ENCODE results near the gene SLC35E2B. TPM values are rescaled to one million over a fixed set of nuclear protein-coding genes. Genes with fewer than 3 reads are reported as not detected.
"Not testable (repeated sequence)": the region's sequence is repeated elsewhere in the genome, so short reads cannot be mapped to it uniquely, and the experiment has no call there.

Gene SLC35E2B
- total and polyA plus RNA-seq, 7 donors = 9.2 to 23.9 (median 13.1) TPM

- intact Hi-C loops (cut with DNase I); H3K4me3 ChIP-seq; H3K9me3 ChIP-seq; H3K27ac ChIP-seq; ATAC-seq; H3K4me1 ChIP-seq; H3K27me3 ChIP-seq (ENCODE audit: insufficient read depth in 3 of 3, low read length in 2 of 3): not testable (repeated sequence)
- WGBS, 3 donors = 88 to 89% (median 89%) methylated on average over 34 to 37 of the region's 37 CpGs
- H3K36me3 ChIP-seq (ENCODE audit: insufficient read depth in 1 of 2, low read depth in 1 of 2) = peaks cover 0 to 27% of the 10 kb centered on the region in 2 donors
- peak in 1 of 2 donors; percentile 47 for DNase-seq
Measured at GRCh38 chr1:1636621-1637478, 55.7 kb downstream of the SLC35E2B start.

- H3K27ac ChIP-seq; H3K9me3 ChIP-seq; ATAC-seq; intact Hi-C loops (cut with DNase I); H3K27me3 ChIP-seq (ENCODE audit: insufficient read depth in 3 of 3, low read length in 2 of 3); H3K4me3 ChIP-seq; H3K4me1 ChIP-seq: not testable (repeated sequence)
- peaks cover 0 to 24% of the 10 kb centered on the region in 2 donors for H3K36me3 ChIP-seq (ENCODE audit: insufficient read depth in 1 of 2, low read depth in 1 of 2)
- 90 to 95% (median 91%) methylated on average over 8 to 9 of the region's 13 CpGs for WGBS, 3 donors
- DNase-seq = peak in 1 of 2 donors; percentile 23
Measured at GRCh38 chr1:1634613-1635012, 58.0 kb downstream of the SLC35E2B start.

- H3K4me3 ChIP-seq; H3K4me1 ChIP-seq; DNase-seq; H3K27ac ChIP-seq; H3K9me3 ChIP-seq; intact Hi-C loops (cut with DNase I); ATAC-seq; H3K27me3 ChIP-seq (ENCODE audit: insufficient read depth in 3 of 3, low read length in 2 of 3): not testable (repeated sequence)
- no CpG with 5 or more reads among the region's 35 CpGs for WGBS, 3 donors
- H3K36me3 ChIP-seq (ENCODE audit: insufficient read depth in 1 of 2, low read depth in 1 of 2) = peaks cover 4 to 26% of the 10 kb centered on the region in 2 donors
Measured at GRCh38 chr1:1633409-1633808, 59.2 kb downstream of the SLC35E2B start.

- Histone ChIP-seq H3K27me3 (ENCODE audit: insufficient read depth in 3 of 3, low read length in 2 of 3) (peaks cover 0 to 2% (median 0%) of the 10 kb centered on the region in 3 donors), H3K27ac (peak within 1 kb of the TSS; percentile 1), H3K4me3 (peak within 1 kb of the TSS; percentile 30), H3K4me1 (peaks cover 3% of the 10 kb centered on the region), H3K9me3 (no peaks in the 10 kb centered on the region), H3K36me3 (ENCODE audit: insufficient read depth in 1 of 2, low read depth in 1 of 2) (peaks cover 4 to 32% of the 10 kb centered on the region in 2 donors)
- DNase-seq = peak; percentile 26 to 55
- 3 to 4% (median 3%) methylated on average over 18 to 48 of the region's 48 CpGs for WGBS, 3 donors
- ATAC-seq = peak in 3 of 4 donors; percentile 5 to 14 (median 7)
- intact Hi-C loops (cut with DNase I) = no loop called here
- no peak for TF ChIP-seq CTCF (IDR thresholded peaks at IDR 0.05)
Measured at GRCh38 chr1:1631782-1632420, 60.7 kb downstream of the SLC35E2B start, which contains the start of gene MMP23B. MMP23B (plus strand) TSS chr1:1632173; CDS start chr1:1632219, 46 bp downstream.

GRCh38 chr1:1630965-1631781 is 61.4 kb downstream of the SLC35E2B start:
- Histone ChIP-seq H3K36me3 (ENCODE audit: insufficient read depth in 1 of 2, low read depth in 1 of 2) (peaks cover 4 to 32% of the 10 kb centered on the region in 2 donors), H3K9me3 (no peaks in the 10 kb centered on the region), H3K27ac (peak overlapping the region; percentile 1), H3K27me3 (ENCODE audit: insufficient read depth in 3 of 3, low read length in 2 of 3) (peaks cover 0 to 2% (median 0%) of the 10 kb centered on the region in 3 donors), H3K4me3 (peak overlapping the region; percentile 30), H3K4me1 (peaks cover 3% of the 10 kb centered on the region)
- intact Hi-C loops (cut with DNase I) = no loop called here
- 1 to 2% (median 2%) methylated on average over 48 to 79 of the region's 79 CpGs for WGBS, 3 donors
- no peak for TF ChIP-seq CTCF (IDR thresholded peaks at IDR 0.05)
- DNase-seq (peak; percentile 82 to 88), ATAC-seq (peak; percentile 67 to 83 (median 79))
